Measurements from ENCODE around the gene PAX5.

- TF ChIP-seq CTCF (IDR thresholded peaks at IDR 0.05; ENCODE audit: low read depth, low read length, poor library complexity, severe bottlenecking) (no peak), EZH2phosphoT487 (IDR thresholded peaks at IDR 0.05; ENCODE audit: borderline replicate concordance, low read length) (no peak)
Measured at GRCh38 chr9:36898431-36899020, 135.5 kb downstream of the PAX5 start.

Measured in DOHH2 (cell line).